GM19351 (cell line): ENCODE data around the gene OR2AP1.
A peak's percentile ranks its signal among the peaks of the same experiment; 100 is the strongest.
"Not testable (repeated sequence)": the region's sequence is repeated elsewhere in the genome, so short reads cannot be mapped to it uniquely, and the experiment has no call there.

Source experiments
- ATAC-seq: cut with Tn5 transposase; IDR thresholded peaks from one replicate; pipeline ENCODE4 v1.9.1; 2021; ENCODE audit warnings: mild to moderate bottlenecking, moderate library complexity; ENCODE audit not compliant: unreplicated experiment

OR2AP1 gene

DNA sequence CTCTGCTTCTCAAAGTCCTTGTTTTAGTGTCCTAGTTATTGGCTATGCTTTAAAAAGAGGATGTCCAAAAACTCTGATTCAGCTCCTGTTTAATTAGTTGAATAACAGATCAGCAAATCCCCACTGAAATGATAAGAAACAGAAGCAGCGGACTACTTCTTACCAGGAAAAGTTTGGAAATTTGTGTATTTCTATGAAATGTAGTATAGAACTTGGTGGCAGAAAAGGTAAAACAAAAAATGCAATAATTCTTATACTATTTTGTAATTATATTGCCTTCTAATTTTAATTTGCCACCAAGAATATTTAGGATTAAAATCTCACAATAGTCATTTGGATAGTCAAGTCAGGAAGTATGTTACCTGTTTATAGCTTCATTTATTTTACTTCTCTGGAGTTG, at the start of gene OR2AP1:
TSS of gene OR2AP1 (plus strand) at position 301 of the 400 bp plus-strand sequence. CDS start 1,947 bp downstream, outside the sequence.
- ATAC-seq = no peak

DNA sequence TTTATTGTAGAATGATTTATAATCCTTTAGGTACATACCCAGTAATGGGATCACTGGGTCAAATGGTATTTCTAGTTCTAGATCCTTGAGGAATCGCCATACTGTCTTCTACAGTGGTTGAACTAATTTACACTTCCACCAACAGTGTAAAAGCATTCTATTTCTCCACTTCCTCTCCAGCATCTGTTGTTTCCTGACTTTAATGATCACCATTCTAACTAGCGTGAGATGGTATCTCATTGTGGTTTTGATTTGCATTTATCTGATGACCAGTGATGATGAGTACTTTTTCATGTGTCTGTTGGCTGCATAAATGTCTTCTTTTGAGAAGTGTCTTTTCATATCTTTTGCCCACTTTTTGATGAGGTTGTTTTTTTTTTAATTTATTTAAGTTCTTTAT, 24.0 kb upstream of the OR2AP1 start:
- not testable (repeated sequence) for ATAC-seq

DNA sequence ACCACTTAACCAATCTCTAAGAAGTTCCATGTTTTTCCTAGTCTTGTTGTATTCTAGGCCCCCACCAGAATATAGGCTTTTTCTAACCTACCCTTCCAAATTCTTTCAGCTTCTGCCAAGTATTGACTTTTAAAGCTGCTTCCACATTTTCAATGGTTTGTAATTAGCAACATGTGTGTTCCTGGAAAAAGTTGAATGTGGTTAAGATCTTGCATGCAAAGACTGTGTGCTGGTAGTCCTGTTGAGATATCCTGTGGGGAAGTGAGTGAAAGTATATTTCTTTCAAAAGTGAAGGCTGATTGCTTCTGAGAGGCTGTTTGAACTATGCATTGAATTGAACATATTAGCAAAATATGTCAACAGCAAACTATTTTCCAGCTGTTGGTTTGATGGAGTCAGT, 23.5 kb upstream of the OR2AP1 start:
- no peak for ATAC-seq

DNA sequence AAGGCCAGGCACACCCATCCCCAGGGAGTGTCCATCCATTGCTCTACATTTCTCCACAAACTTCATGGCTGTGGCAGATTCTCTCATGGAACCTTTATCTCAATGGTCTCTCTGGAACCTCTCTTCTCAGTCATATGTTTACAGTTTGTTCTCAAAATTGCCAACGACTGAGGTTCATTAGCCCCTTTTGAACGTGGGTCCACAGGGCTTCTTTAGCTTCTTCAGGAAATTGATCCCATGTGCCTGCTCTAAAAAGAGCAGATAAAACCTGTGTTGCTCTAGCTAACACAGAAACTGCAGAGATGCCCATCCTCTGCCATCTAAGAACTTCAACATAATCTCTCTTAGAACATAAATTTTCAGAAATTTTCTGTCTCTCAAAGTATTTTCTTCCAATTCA, 23.0 kb upstream of the OR2AP1 start, which contains the start of gene OR6C4:
TSS of gene OR6C4 (plus strand) at position 301 of the 400 bp plus-strand sequence. CDS start 1,625 bp downstream, outside the sequence.
- ATAC-seq = no peak

DNA sequence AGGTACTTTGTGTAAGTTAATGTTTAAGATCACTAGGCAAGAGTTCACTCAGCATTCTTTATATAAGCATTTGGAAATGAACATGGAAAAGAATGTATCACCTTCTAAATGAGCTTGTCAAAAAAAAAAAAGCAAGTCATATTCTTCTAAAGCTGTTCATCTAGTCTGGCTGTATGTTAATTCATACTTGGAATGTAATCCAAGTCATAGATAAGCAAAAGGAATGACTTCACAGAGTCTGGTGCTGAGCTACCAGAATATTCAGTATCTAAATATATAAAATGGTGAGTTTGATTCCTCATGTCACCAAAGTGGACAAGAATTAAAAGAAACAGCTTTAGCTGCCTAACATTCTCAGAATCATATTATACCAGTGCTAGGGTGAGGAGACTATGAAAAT, 18.0 kb upstream of the OR2AP1 start:
- ATAC-seq = no peak

DNA sequence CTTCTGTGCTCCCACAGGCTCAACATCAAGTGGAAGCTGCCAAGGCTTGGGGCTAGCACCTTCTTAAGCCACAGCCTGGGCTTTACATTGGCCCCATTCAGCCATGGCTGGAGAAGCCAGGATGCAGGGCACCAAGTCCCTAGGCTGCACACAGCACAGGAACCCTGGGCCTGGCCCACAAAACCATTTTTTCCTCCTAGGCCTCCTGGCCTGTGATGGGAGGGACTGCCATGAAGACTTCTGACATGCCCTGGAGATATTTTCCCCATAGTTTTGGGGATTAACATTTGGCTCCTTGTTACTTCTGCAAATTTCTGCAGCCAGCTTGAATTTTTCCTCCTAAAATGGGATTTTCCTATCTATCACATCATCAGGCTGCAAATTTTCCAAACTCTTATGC, 2.2 kb upstream of the OR2AP1 start:
- not testable (repeated sequence) for ATAC-seq

DNA sequence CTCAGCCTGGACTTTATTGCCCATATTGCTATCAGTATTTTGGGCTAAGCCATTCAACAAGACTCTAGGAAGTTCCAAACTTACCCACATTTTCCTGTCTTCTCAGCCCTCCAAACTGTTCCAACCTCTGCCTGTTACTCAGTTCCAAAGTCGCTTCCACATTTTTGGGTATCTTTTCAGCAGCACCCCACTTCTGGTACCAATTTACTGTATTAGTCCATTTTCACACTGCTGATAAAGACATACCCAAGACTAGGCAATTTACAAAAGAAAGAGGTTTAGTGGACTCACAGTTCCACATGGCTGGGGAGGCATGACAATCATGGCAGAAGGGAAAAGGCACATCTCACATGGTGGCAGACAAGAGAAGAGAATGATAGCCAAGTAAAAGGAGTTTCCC, 1.6 kb upstream of the OR2AP1 start:
- not testable (repeated sequence) for ATAC-seq

DNA sequence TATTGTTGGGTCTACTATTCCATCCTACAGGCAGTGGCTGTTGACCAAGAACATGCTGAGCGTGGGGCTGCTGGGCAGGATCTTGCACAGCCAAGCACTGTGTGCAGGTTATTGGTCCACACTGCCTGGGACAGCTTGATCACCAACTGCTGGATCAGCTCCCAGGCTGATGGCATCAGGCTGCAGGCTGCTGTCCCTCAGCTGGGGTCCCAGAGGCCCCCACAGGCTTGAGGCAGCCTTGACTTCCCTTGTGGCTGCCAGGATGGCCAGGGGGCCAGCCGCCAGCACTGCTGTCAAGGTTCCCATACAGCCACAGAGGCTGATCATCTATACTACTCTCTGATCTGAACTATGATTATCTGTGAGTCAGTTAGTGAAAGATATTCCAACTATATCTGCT, 9.8 kb downstream of the OR2AP1 start:
- ATAC-seq = no peak

DNA sequence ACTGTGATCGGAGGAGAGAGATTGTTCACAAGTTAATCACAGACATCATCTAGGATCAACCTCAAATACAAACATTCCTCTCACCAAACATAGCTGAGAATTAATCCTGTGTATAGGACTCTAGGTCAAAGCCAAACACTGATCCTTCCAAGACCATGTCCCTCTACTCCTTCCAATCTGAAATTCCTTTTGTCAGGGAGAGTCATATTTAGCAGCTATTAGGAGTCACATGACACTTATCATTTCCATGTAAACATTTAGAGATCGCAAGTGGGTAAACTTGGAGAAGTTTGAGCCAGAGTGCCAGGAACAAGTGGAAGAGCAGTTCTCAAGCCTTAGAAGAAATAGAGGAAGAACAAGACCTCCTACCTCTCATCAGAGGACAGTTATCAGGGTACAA, 13.5 kb downstream of the OR2AP1 start:
- no peak for ATAC-seq

DNA sequence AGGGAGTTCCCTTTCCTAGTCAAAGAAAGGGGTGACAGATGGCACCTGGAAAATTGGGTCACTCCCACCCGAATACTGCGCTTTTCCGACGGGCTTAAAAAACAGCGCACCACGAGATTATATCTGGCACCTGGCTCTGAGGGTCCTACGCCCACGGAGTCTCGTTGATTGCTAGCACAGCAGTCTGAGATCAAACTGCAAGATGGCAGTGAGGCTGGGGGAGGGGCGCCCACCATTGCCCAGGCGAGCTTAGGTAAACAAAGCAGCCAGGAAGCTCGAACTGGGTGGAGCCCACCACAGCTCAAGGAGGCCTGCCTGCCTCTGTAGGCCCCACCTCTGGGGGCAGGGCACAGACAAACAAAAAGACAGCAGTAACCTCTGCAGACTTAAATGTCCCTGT, 17.9 kb downstream of the OR2AP1 start:
- ATAC-seq = not testable (repeated sequence)

DNA sequence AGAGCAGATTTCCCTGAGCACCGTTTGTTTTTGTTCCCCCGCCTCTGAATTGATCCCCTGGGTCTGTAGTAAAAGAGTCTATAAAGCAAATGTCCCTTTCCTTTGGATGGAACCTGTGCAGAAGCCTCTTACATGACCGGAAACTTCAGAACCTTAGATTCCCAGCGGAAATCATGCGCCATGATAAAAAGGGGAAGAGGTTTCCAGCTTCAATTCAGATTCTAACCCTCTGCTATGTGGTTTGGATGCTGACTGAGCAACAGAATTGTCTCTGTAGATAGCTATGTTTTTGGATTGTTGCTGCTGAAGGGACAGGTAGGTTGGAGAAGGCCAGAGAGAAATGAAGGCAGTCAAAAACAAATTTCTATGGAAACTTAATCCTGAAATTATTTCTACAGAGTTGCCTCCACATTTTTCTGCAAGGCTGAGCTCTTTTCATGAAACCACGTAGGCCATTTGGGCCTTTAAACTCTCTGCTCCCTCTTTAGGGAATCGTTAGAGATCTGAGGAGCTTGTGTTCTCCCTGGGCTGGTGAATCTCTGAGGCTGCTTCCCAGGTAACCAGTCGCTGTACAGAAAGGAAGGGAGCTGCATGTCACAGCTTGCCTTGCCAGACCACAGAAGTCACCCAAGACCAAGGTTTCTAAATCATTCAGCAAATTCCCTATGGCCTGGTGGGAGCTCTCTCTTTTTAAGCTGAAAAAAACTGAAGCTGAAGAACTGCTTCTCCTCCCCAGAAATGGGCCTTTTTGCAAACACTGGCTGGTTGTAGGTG, 35.7 kb downstream of the OR2AP1 start:
- ATAC-seq = no peak

DNA sequence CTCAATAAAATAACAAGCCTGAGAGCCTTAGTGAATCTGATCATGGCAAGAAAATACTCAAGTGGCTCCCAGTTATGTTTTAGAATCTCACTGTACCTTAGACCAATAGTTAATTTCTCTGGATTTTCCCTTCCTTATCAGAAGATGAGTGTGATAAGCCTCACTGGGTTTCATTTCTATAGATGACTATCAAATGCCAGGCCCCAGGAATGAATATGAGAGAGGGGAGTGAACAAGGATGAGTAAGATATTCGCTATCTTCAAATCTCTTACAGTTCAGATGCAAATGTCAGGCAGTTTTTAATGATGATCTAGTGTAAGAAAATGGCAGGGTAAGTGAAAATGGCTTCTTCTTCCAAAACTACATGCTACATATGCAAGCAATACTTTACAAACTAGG, 38.3 kb downstream of the OR2AP1 start:
- no peak for ATAC-seq

DNA sequence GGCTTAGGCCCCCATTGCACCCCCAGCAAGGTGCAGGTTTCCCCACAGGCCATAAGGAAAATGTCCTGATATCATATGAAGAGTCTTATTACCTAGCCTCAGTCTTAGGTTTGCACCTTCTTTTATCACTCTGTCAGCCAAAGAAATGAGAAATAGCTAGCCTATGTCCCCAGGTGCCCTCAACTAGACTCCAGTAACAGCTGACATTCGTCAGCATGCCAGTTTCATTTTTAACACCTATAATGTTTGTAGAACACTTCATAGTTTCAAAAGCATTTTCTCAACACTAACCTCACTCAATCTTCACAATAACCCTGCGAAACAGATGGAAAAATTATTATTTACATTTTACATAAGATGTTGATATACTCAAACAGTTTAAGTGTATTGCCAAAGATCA, 40.4 kb downstream of the OR2AP1 start:
- no peak for ATAC-seq

DNA sequence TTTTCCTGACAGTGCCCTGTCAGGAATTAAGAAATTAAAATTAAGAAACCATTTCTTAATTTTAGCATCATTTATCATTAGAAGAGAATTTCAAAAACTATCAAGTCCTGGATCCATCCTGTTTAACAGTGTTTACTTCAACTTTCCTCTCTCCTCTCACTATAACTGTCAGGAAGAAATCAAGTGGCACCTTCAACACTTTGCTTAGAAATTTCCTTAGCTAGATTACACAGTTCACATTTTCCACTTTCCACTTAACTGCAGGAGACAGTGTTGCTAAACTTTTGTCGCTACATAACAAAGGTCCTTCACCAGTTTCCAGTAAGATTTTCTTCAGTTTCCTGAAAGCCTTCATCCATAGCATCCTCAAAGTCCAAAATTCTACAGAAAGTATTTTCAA, 42.5 kb downstream of the OR2AP1 start:
- no peak for ATAC-seq

DNA sequence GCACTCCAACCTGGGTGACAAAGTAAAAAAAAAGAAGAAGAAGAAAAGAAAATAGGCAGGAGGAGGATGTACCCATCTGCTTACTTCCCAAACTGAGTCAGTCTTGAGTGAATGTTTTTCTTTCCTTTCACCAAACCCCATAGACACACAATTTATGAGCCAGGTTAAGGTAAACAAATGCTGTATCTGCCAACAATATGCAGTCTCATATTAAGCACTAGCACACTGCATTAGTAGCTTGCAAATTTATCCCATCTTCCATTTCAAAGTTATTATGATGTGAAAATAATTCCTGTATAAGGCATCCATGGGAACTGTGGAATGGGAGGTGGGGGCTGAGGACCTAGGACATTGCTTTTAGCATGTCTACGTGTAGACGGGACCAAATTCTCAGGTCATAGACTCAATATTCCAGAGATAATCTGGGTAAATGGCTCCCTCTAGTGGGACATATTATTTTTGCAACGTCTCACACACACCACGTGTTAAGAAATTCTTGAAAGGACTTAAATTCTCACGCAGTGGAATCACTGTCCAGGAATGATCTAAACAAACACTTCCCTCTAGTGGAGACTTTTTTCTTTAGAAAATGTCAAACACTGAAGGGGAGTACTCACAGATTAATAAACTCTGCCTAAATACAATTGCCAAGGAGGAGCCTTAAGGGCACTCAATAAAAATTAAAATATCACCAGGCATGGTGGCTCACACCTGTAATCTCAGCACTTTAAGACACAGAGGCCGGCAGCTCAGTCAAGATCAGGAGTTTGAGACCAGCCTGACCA, 47.3 kb downstream of the OR2AP1 start:
- ATAC-seq = peak; percentile 81

DNA sequence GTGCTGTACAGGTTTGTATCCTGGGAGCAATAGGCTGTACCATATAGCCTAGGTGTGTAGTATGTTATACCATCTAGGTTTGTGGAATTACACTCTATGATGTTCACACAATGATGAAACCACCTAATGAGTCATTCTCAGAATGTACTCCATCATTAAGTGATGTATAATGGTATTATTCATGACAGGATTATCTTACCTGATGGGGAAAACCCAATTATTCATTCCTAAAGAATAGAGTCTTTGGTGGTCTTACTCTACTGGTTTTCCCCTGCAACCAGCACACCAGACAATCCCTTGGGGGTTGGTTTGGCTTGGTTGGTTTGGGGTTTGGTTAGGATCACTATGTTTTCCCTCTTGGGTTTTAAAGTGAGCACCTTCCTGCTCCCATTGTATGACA, 51.8 kb downstream of the OR2AP1 start:
- peak; percentile 60 for ATAC-seq
